IMR-90 (cell line): ENCODE data around the gene HSPA1L. TPM values are rescaled to one million over a fixed set of nuclear protein-coding genes. Genes with fewer than 3 reads are reported as not detected.

Experiments used
- ATAC-seq: fragments of 200-7000 bp; cut with Tn5 transposase; 2 replicates; pipeline ENCODE4 v1.9.1; 2020; ENCODE audit warnings: low read depth, mild to moderate bottlenecking, moderate library complexity
- BruUV-seq: library from RNA; stranded (reverse); fragments of 400-500 nt; replicated peaks from 2 replicates; lab custom pipeline; 2021; lab: Mats Ljungman, UMichigan
- CTCF ChIA-PET: fragments of 300-600 bp; formaldehyde crosslinking; extraction: SDS; loops from one replicate; lab custom pipeline; 2021; ENCODE audit warnings: antibody characterized with exemption; lab: Yijun Ruan, JAX
- POLR2A ChIA-PET: fragments of 300-600 bp; sonication (Branson Sonifier 250); formaldehyde crosslinking; loops from one replicate; lab custom pipeline; 2022; ENCODE audit warnings: antibody characterized with exemption; ENCODE audit not compliant: unreplicated experiment; lab: Charles Lee
- DNase-seq: peaks from one replicate; pipeline ENCODE4 v3.0.0; 2013
- H2AFZ ChIP-seq: replicated peaks from 2 replicates; pipeline ENCODE3; 2013; ENCODE audit warnings: low read length, mild to moderate bottlenecking; ENCODE audit not compliant: poor library complexity
- H2AK5ac ChIP-seq: 2 replicates; pipeline ENCODE4 v1.6.1; 2013; ENCODE audit warnings: low read depth, low read length, inconsistent platforms
- H2AK9ac ChIP-seq: replicated peaks from 2 replicates; pipeline ENCODE3; 2013; ENCODE audit warnings: mild to moderate bottlenecking, low read depth, low read length, moderate library complexity; ENCODE audit not compliant: poor library complexity
- H2BK120ac ChIP-seq: 2 replicates; pipeline ENCODE4 v1.6.1; 2013; ENCODE audit warnings: low read depth, low read length, inconsistent platforms
- H2BK15ac ChIP-seq: 3 replicates; pipeline ENCODE4 v1.6.1; 2013; ENCODE audit warnings: low read depth, low read length, inconsistent platforms
- H2BK20ac ChIP-seq: 2 replicates; pipeline ENCODE4 v1.6.1; 2013; ENCODE audit warnings: low read depth, mild to moderate bottlenecking, inconsistent platforms, low read length, moderate library complexity
- H2BK5ac ChIP-seq: 2 replicates; pipeline ENCODE4 v1.6.1; 2013; ENCODE audit warnings: mild to moderate bottlenecking, low read depth, low read length, inconsistent platforms; ENCODE audit not compliant: poor library complexity, severe bottlenecking
- H3K14ac ChIP-seq: replicated peaks from 2 replicates; pipeline ENCODE4 v1.6.1; 2013; ENCODE audit warnings: low read depth, low read length, inconsistent platforms
- H3K18ac ChIP-seq: 2 replicates; pipeline ENCODE4 v1.6.1; 2013; ENCODE audit warnings: low read depth, low read length, control low read depth
- H3K23ac ChIP-seq: 2 replicates; pipeline ENCODE4 v1.6.1; 2013; ENCODE audit warnings: low read depth, low read length, inconsistent platforms
- H3K27ac ChIP-seq: 2 replicates; pipeline ENCODE4 v1.5.1; 2013; ENCODE audit warnings: mild to moderate bottlenecking, control low read depth, low read length; ENCODE audit not compliant: insufficient read depth
- H3K27me3 ChIP-seq: 2 replicates; pipeline ENCODE4 v1.6.1; 2013; ENCODE audit warnings: low read length; ENCODE audit not compliant: control insufficient read depth, insufficient read depth
- H3K36me3 ChIP-seq: 2 replicates; pipeline ENCODE4 v1.6.1; 2013; ENCODE audit warnings: low read length, mixed read lengths; ENCODE audit not compliant: control insufficient read depth, insufficient read depth
- H3K4ac ChIP-seq: 2 replicates; pipeline ENCODE4 v1.6.1; 2013; ENCODE audit warnings: low read depth, low read length, inconsistent platforms
- H3K4me1 ChIP-seq: 2 replicates; pipeline ENCODE4 v1.6.1; 2013; ENCODE audit warnings: low read length, mixed read lengths; ENCODE audit not compliant: control insufficient read depth, insufficient read depth
- H3K4me2 ChIP-seq: 2 replicates; pipeline ENCODE4 v1.6.1; 2013; ENCODE audit warnings: low read depth, mild to moderate bottlenecking, control low read depth, low read length, moderate library complexity
- H3K4me3 ChIP-seq: 2 replicates; pipeline ENCODE4 v1.5.1; 2013; ENCODE audit warnings: low read depth, mild to moderate bottlenecking, control low read depth, low read length, moderate library complexity; ENCODE audit not compliant: insufficient read depth
- H3K56ac ChIP-seq: 2 replicates; pipeline ENCODE4 v1.6.1; 2013; ENCODE audit warnings: low read length, inconsistent platforms; ENCODE audit not compliant: insufficient read depth; ENCODE audit errors: extremely low read depth
- H3K79me1 ChIP-seq, 2 experiments: 2 replicates each; pipeline ENCODE4 v1.6.1; 2013; ENCODE audit warnings: low read length in 2 of 2, inconsistent platforms in 1 of 2, low read depth in 1 of 2
- H3K9ac ChIP-seq: 2 replicates; pipeline ENCODE4 v1.6.1; 2013; ENCODE audit warnings: low read depth, low read length, control low read depth
- H3K9me1 ChIP-seq: 2 replicates; pipeline ENCODE4 v1.6.1; 2013; ENCODE audit warnings: low read length, inconsistent platforms; ENCODE audit not compliant: insufficient read depth
- H3K9me3 ChIP-seq: 2 replicates; pipeline ENCODE4 v1.6.1; 2013; ENCODE audit warnings: low read length; ENCODE audit not compliant: control insufficient read depth, insufficient read depth
- H4K20me1 ChIP-seq: 2 replicates; pipeline ENCODE4 v1.6.1; 2013; ENCODE audit warnings: low read length, inconsistent platforms; ENCODE audit not compliant: insufficient read depth
- H4K5ac ChIP-seq: 2 replicates; pipeline ENCODE4 v1.6.1; 2013; ENCODE audit warnings: mild to moderate bottlenecking, low read depth, low read length, control low read depth
- H4K8ac ChIP-seq, 2 experiments: 2 replicates each; pipeline ENCODE4 v1.6.1; 2013; ENCODE audit warnings: low read depth in 2 of 2, low read length in 2 of 2, control low read depth in 1 of 2, inconsistent platforms in 1 of 2
- H4K91ac ChIP-seq: 2 replicates; pipeline ENCODE4 v1.6.1; 2013; ENCODE audit warnings: low read depth, low read length, inconsistent platforms; ENCODE audit not compliant: insufficient read depth
- BHLHE40 ChIP-seq: fragments of 150-350 bp; IDR thresholded peaks from 2 replicates; pipeline ENCODE4 v1.6.1; 2016; ENCODE audit warnings: mild to moderate bottlenecking, low read depth, low read length
- CHD1 ChIP-seq: IDR thresholded peaks from 2 replicates; pipeline ENCODE4 v1.6.1; 2012; ENCODE audit warnings: low read depth, low read length, improper control_type of control experiment
- MXI1 ChIP-seq: IDR thresholded peaks from 2 replicates; pipeline ENCODE4 v1.6.1; 2012; ENCODE audit warnings: low read depth, mild to moderate bottlenecking, low read length, moderate library complexity, borderline replicate concordance
- NFE2L2 ChIP-seq: fragments of 150-350 bp; IDR thresholded peaks from 2 replicates; pipeline ENCODE4 v1.6.1; 2016; ENCODE audit warnings: low read depth, mild to moderate bottlenecking, low read length
- POLR2A ChIP-seq: IDR thresholded peaks from 2 replicates; pipeline ENCODE4 v1.6.1; 2012; ENCODE audit warnings: mild to moderate bottlenecking, low read depth, low read length
- RAD21 ChIP-seq: IDR thresholded peaks from 2 replicates; pipeline ENCODE4 v1.6.1; 2012; ENCODE audit warnings: low read length, improper control_type of control experiment
- RCOR1 ChIP-seq: IDR thresholded peaks from 2 replicates; pipeline ENCODE4 v1.6.1; 2012; ENCODE audit warnings: mild to moderate bottlenecking, low read length, improper control_type of control experiment; ENCODE audit not compliant: insufficient replicate concordance
- SMC3 ChIP-seq: fragments of 150-350 bp; IDR thresholded peaks from 2 replicates; pipeline ENCODE4 v1.6.1; 2016; ENCODE audit warnings: low read depth, mild to moderate bottlenecking, antibody characterized with exemption, low read length, moderate library complexity
- WGBS, 2 experiments: methylation state at CpG; one replicate each; pipeline versions ENCODE4 v1.1.5 to v1.1.7; 2013; ENCODE audit warnings: missing lambda C conversion rate in 2 of 2; ENCODE audit not compliant: insufficient read length in 1 of 2; ENCODE audit errors: extremely low coverage in 2 of 2; 5-methylcytosine and 5-hydroxymethylcytosine counted together
- dilution Hi-C: fragments of 300-500 bp; cut with HindIII; formaldehyde crosslinking; loops from one replicate; pipeline ENCODE4 v1.14.3; 2018; ENCODE audit warnings: low sequenced_read_pairs; ENCODE audit not compliant: unreplicated experiment
- in situ Hi-C: fragments of 300-500 bp; cut with MboI; formaldehyde crosslinking; loops from 3 replicates; pipeline ENCODE4 v1.14.3; 2019; ENCODE audit warnings: low sequenced_read_pairs, inconsistent platforms, mixed read lengths
- intact Hi-C: fragments of 100-400 bp; cut with micrococcal nuclease; formaldehyde crosslinking; loops from 2 replicates; pipeline ENCODE4 v1.10.0; 2022
- polyA plus RNA-seq, 3 experiments: library from polyadenylated mRNA; depleted of rRNA; stranded (reverse); fragments of >200 nt; gene quantifications; 2 replicates each; pipeline ENCODE4 v1.2.3, GENCODE V29; 2012; ENCODE audit warnings: low replicate concordance in 1 of 3
- total RNA-seq: library from RNA; depleted of rRNA; stranded (reverse); fragments of >200 nt; gene quantifications from 2 replicates; pipeline ENCODE4 v1.2.3, GENCODE V29; 2012
- TF ChIP-seq, protein P1 (sequence below): fragments of 150-350 bp; IDR thresholded peaks from 2 replicates; pipeline ENCODE4 v1.6.1; 2017; ENCODE audit warnings: mild to moderate bottlenecking, antibody characterized with exemption, low read length, low read depth
- TF ChIP-seq, protein P2 (sequence below): conservative IDR thresholded peaks from 2 replicates; pipeline ENCODE4 v1.5.1; 2012; ENCODE audit warnings: mild to moderate bottlenecking, low read depth, low read length, improper control_type of control experiment

The HSPA1L gene
- total and polyA plus RNA-seq, 2 of the 4 experiments (the other 2 are of a cell fraction) = 0.97 to 1.3 TPM

DNA sequence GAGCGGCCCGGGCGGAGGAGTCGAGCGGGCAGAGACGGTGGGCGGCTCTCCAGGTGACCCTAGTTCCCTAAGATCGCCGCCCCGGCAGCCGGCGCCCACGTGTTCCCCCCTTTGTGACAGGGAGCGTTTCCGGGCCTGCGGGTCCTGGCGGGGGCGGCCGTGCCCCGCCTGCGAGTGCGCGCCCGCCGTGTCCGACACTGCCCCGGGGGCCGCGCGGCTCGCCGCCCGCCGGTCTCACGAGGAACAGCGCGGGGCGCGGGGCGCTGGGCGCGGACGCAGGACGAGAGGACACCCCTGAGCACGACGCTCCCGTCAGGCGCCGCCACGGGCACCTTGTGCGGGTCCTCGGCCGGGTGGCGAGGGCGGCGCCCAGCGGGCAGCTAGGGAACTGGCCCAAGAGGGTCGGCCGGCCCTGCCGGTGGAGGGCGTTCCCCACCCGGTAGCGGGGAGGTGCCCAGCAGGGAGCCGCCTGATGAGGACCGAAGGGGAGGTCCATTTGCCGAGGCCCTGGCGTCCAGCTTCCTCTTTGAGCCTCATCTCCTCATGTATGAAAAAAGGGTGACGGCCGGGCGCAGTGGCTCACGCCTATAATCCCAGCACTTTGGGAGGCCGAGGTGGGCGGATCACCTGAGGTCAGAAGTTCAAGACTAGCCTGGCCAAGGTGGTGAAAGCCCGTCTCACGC lies 19.3 kb downstream of the HSPA1L start, which contains the start of gene VARS1:
TSS of gene VARS1 (minus strand) at position 137 of the 683 bp plus-strand sequence. CDS start 535 bp downstream, outside the sequence.
- Histone ChIP-seq H2BK120ac (peak within 1 kb of the TSS; percentile 95), H3K9me3 (no peaks in the 10 kb centered on the region), H2BK20ac (0 out of 2 replicates have a peak within 1 kb of the TSS, but pooled peaks have one; percentile 21), H4K8ac (peak within 1 kb of the TSS; percentile 81 to 94), H3K27me3 (no peaks in the 10 kb centered on the region), H2AK5ac (peak within 1 kb of the TSS; percentile 98), H3K9me1 (0 out of 2 replicates have a peak, but pooled peaks cover 3% of the 10 kb centered on the region), H3K27ac (peak within 1 kb of the TSS; percentile 97), H2BK15ac (peak within 1 kb of the TSS; percentile 58; the same call in 1 of the 3 replicates), H2AK9ac (peak within 1 kb of the TSS; percentile 100), H3K56ac (peak within 1 kb of the TSS; percentile 80), H3K4ac (peak within 1 kb of the TSS; percentile 98), H3K36me3 (peaks cover 15% of the 10 kb centered on the region), H4K5ac (peak within 1 kb of the TSS; percentile 79), H3K14ac (peak within 1 kb of the TSS; percentile 92), H3K4me1 (no peaks in the 10 kb centered on the region; the same call in 1 of the 2 replicates), H4K20me1 (no peaks in the 10 kb centered on the region), H3K18ac (peak within 1 kb of the TSS; percentile 50), H4K91ac (peak within 1 kb of the TSS; percentile 98), H3K9ac (peak within 1 kb of the TSS; percentile 93), H2AFZ (peak within 1 kb of the TSS; percentile 100), H3K4me3 (peak within 1 kb of the TSS; percentile 77), H3K79me1 (peaks cover 0 to 47% of the 10 kb centered on the region in 2 experiments), H3K4me2 (peak within 1 kb of the TSS; percentile 98), H2BK5ac (peak within 1 kb of the TSS; percentile 100), H3K23ac (peak within 1 kb of the TSS; percentile 92)
- in situ Hi-C loops (no loop called here), dilution Hi-C loops (no loop called here), intact Hi-C loops (loop anchor here (1.0 to 2.0 kb wide), 2 partner anchors 32 to 57 kb away; partner anchors contain the start of gene HSPA1B)
- DNase-seq (peak; percentile 84), ATAC-seq (peak; percentile 96)
- TF ChIP-seq MXI1 (peak; percentile 98), POLR2A (peak; percentile 44; the same call in 1 of the 2 replicates), SMC3 (peak; percentile 61), BHLHE40 (0 out of 2 replicates have a peak, but pooled peaks have one; percentile 4), NFE2L2 (no peak), CHD1 (no peak), RAD21 (peak; percentile 53), RCOR1 (no peak)
- TF ChIP-seq, protein P1, sequence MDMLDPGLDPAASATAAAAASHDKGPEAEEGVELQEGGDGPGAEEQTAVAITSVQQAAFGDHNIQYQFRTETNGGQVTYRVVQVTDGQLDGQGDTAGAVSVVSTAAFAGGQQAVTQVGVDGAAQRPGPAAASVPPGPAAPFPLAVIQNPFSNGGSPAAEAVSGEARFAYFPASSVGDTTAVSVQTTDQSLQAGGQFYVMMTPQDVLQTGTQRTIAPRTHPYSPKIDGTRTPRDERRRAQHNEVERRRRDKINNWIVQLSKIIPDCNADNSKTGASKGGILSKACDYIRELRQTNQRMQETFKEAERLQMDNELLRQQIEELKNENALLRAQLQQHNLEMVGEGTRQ = peak; percentile 69
- TF ChIP-seq, protein P2, sequence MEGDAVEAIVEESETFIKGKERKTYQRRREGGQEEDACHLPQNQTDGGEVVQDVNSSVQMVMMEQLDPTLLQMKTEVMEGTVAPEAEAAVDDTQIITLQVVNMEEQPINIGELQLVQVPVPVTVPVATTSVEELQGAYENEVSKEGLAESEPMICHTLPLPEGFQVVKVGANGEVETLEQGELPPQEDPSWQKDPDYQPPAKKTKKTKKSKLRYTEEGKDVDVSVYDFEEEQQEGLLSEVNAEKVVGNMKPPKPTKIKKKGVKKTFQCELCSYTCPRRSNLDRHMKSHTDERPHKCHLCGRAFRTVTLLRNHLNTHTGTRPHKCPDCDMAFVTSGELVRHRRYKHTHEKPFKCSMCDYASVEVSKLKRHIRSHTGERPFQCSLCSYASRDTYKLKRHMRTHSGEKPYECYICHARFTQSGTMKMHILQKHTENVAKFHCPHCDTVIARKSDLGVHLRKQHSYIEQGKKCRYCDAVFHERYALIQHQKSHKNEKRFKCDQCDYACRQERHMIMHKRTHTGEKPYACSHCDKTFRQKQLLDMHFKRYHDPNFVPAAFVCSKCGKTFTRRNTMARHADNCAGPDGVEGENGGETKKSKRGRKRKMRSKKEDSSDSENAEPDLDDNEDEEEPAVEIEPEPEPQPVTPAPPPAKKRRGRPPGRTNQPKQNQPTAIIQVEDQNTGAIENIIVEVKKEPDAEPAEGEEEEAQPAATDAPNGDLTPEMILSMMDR = peak; percentile 97
- ChIA-PET POLR2A (interaction anchor here (1.0 kb wide), 1 partner anchor 32 kb away, joined by 6 read pairs; the partner anchor contains the start of gene HSPA1B), CTCF (interaction anchor here (1.0 to 1.6 kb wide), 3 partner anchors 11 to 32 kb away, joined by 4 to 10 read pairs (median 4); partner anchors contain the start of genes HSPA1B and LSM2)
- no TSS peak for BruUV-seq
- WGBS, 2 experiments = 2% methylated on average over 49 of the region's 75 CpGs; no CpG with 5 or more reads in 1 of the 2 experiments
